Sigmoid colon (tissue), 7 donors: ENCODE results near the gene FUBP1. TPM values are rescaled to one million over a fixed set of nuclear protein-coding genes. Genes with fewer than 3 reads are reported as not detected.

Source experiments
- DNase-seq: peaks from one replicate; pipeline ENCODE4 v3.0.0-alpha.2; 2019
- H3K27ac ChIP-seq, 4 donors: fragments of 200-600 bp; sonication (generic); one replicate each; pipeline ENCODE4 v1.5.1; 2016 to 2019; ENCODE audit warnings: mild to moderate bottlenecking in 1 of 4
- H3K27me3 ChIP-seq, 3 donors: fragments of 200-600 bp; sonication (generic); one replicate each; pipeline ENCODE4 v1.5.1; 2019; ENCODE audit warnings: mild to moderate bottlenecking in 1 of 3
- H3K36me3 ChIP-seq, 4 donors: fragments of 200-600 bp; sonication (generic); one replicate each; pipeline ENCODE4 v1.5.1; 2016 to 2019
- H3K4me1 ChIP-seq, 4 donors: fragments of 200-600 bp; sonication (generic); one replicate each; pipeline ENCODE4 v1.5.1; 2017 to 2019
- H3K4me3 ChIP-seq, 4 donors: fragments of 200-600 bp; sonication (generic); one replicate each; pipeline ENCODE4 v1.5.1; 2017 to 2019; ENCODE audit warnings: mild to moderate bottlenecking in 2 of 4, moderate library complexity in 1 of 4
- H3K9me3 ChIP-seq, 4 donors: fragments of 200-600 bp in 3 of 4; sonication (generic) in 3 of 4; one replicate each; pipeline versions ENCODE4 v1.5.1 to v1.6.1; 2013 to 2019
- EP300 ChIP-seq, 4 donors: sonication (generic); formaldehyde crosslinking; IDR thresholded peaks; one replicate each; pipeline ENCODE4 v1.6.1; 2017; ENCODE audit warnings: antibody characterized with exemption in 4 of 4
- POLR2A ChIP-seq, 2 donors: fragments of 450-650 bp; IDR thresholded peaks; one replicate each; pipeline ENCODE4 v1.6.1; 2016; ENCODE audit warnings: antibody characterized with exemption in 2 of 2, mild to moderate bottlenecking in 2 of 2, moderate library complexity in 2 of 2
- POLR2AphosphoS5 ChIP-seq, 4 donors: sonication (generic); formaldehyde crosslinking; IDR thresholded peaks; one replicate each; pipeline ENCODE4 v1.6.1; 2017; ENCODE audit warnings: antibody characterized with exemption in 4 of 4
- WGBS, 2 donors: extraction: QIAGEN DNeasy Blood & Tissue Kit; methylation state at CpG; one replicate each; pipeline ENCODE4 v1.1.7; 2013; 5-methylcytosine and 5-hydroxymethylcytosine counted together
- intact Hi-C: fragments of 100-400 bp; cut with DNase I; formaldehyde crosslinking; loops from one replicate; pipeline ENCODE4 v1.15.1; 2023
- polyA plus RNA-seq, 3 donors: library from polyadenylated mRNA; stranded (reverse); fragments of 200-250 nt; gene quantifications; one replicate each; pipeline ENCODE4 v1.2.3, GENCODE V29; 2013
- total RNA-seq, 4 donors: library from RNA; depleted of rRNA; stranded (reverse); fragments of >200 nt; gene quantifications; one replicate each; pipeline ENCODE4 v1.1.0, GENCODE V29; 2016
- TF ChIP-seq, protein P1 (sequence below), 4 experiments: fragments of 450-650 bp in 3 of 4; fragments of 200-600 bp in 1 of 4; IDR thresholded peaks; one replicate each; pipeline ENCODE4 v1.5.1; 2016 to 2019; ENCODE audit warnings: antibody characterized with exemption in 4 of 4, mild to moderate bottlenecking in 3 of 4, moderate library complexity in 2 of 4
- donor health status: healthy with polysubstance abuse.
- donor health status: Bipolar disorder and iron deficiency.
- donor health status: healthy.

The FUBP1 gene
- total and polyA plus RNA-seq, 7 donors, result 20.8 to 79.2 (median 60.6) TPM

DNA sequence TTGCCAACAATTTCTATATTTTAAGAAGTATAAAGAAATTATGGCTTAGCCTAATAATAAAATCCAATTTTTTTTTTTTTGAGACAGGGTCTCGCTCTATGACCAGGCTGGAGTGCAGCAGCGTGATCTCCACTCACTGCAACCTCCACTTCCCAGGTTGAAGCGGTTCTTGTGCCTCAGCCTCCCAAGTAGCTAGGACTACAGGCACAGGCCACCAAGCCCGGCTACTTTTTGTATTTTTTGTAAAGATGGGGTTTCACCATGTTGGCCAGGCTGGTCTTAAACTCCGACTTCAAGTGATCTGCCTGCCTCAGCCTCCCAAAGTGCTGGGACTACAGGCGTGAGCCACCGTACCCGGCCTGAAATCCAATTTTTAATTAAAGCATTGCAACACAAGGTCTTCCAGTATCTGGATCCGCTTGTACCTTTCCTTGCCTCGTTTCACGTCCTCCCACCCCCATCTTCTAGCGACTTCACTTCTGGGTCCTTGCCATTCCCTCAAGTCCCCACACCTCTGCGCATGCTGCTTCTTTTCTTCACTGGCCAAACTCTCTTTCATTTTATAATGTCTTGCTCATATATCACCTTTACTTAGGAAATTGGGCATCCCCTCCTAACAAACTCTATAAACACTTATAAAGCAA, 2.3 kb downstream of the FUBP1 start:
- Histone ChIP-seq H3K27me3 (no peaks in the 10 kb centered on the region), H3K4me3 (peak overlapping the region in 3 of 4 donors; percentile 63 to 85 (median 83)), H3K27ac (peak overlapping the region; percentile 91 to 99 (median 97)), H3K36me3 (no peaks in the 10 kb centered on the region), H3K9me3 (no peaks in the 10 kb centered on the region), H3K4me1 (peaks cover 0 to 66% (median 59%) of the 10 kb centered on the region in 4 donors)
- DNase-seq, result no peak
- no peak for TF ChIP-seq POLR2A (IDR thresholded peaks at IDR 0.05)
- TF ChIP-seq, protein P1, sequence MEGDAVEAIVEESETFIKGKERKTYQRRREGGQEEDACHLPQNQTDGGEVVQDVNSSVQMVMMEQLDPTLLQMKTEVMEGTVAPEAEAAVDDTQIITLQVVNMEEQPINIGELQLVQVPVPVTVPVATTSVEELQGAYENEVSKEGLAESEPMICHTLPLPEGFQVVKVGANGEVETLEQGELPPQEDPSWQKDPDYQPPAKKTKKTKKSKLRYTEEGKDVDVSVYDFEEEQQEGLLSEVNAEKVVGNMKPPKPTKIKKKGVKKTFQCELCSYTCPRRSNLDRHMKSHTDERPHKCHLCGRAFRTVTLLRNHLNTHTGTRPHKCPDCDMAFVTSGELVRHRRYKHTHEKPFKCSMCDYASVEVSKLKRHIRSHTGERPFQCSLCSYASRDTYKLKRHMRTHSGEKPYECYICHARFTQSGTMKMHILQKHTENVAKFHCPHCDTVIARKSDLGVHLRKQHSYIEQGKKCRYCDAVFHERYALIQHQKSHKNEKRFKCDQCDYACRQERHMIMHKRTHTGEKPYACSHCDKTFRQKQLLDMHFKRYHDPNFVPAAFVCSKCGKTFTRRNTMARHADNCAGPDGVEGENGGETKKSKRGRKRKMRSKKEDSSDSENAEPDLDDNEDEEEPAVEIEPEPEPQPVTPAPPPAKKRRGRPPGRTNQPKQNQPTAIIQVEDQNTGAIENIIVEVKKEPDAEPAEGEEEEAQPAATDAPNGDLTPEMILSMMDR (IDR thresholded peaks at IDR 0.05), result no peak
- no peak for TF ChIP-seq POLR2AphosphoS5 (IDR thresholded peaks at IDR 0.05)
- no peak for TF ChIP-seq EP300 (IDR thresholded peaks at IDR 0.05)
- intact Hi-C loops, result loop anchor here (5.0 to 10.0 kb wide), 3 partner anchors 142 to 392 kb away; partner anchors contain the start of gene ZZZ3
- WGBS, 2 donors, result 69 to 74% methylated on average over 13 of the region's 13 CpGs

DNA sequence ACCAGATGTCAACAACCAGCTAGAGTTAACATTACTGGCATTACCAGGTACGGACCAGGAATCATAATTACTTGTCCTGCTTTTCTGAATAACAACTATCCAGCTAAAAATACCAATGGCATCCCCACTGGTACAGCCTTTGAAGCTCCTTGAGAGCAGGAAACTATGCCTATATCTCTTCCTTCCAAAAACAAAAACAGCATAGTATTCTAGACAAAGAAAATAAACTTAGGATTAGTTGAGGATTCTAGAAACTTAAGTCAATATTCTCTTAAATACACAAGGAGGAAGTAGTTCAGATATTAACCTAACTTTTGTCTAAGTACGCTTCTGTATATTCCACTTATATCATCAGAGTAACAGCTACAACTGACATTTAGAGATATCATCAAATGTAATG, 3.0 kb downstream of the FUBP1 start:
- no peaks in the 10 kb centered on the region for H3K9me3 ChIP-seq
- no peaks in the 10 kb centered on the region for H3K36me3 ChIP-seq
- WGBS, 2 donors, result 15 to 35% methylated on average over 2 of the region's 2 CpGs
- H3K27me3 ChIP-seq, result no peaks in the 10 kb centered on the region
- peak overlapping the region in 1 of 4 donors; percentile 85 for H3K4me3 ChIP-seq
- peak overlapping the region; percentile 8 to 99 (median 94) for H3K27ac ChIP-seq
- no peak for DNase-seq
- H3K4me1 ChIP-seq, result peaks cover 0 to 62% (median 59%) of the 10 kb centered on the region in 4 donors
- intact Hi-C loops, result loop anchor here (5.0 to 10.0 kb wide), 3 partner anchors 141 to 391 kb away; partner anchors contain the start of gene ZZZ3
- TF ChIP-seq POLR2AphosphoS5 (IDR thresholded peaks at IDR 0.05), result no peak
- TF ChIP-seq POLR2A (IDR thresholded peaks at IDR 0.05), result no peak
- TF ChIP-seq, protein P1 (IDR thresholded peaks at IDR 0.05), result no peak
- no peak for TF ChIP-seq EP300 (IDR thresholded peaks at IDR 0.05)

DNA sequence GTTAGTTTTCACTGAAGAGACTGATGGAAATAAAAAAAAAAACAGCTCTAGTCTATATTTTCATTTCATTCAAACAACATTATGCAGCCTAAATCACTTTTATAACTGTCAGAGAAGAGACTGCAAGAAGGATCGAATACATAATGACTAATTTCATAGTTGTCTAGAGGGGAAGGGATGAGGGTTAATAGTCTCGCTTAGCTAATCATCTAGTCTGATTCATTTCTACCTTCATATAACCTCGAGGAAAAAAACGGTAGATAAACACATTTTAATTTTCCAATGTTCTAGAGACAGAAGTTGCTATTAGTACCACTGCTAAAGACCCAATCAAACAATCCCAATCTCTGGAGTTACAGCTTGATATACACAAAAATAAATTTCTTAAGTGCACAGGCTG, 3.5 kb downstream of the FUBP1 start:
- H3K4me1 ChIP-seq, result peaks cover 0 to 61% (median 60%) of the 10 kb centered on the region in 4 donors
- H3K36me3 ChIP-seq, result no peaks in the 10 kb centered on the region
- H3K27ac ChIP-seq, result peak overlapping the region in 3 of 4 donors; percentile 8 to 99 (median 91)
- intact Hi-C loops, result loop anchor here (5.0 to 10.0 kb wide), 3 partner anchors 141 to 391 kb away; partner anchors contain the start of gene ZZZ3
- H3K9me3 ChIP-seq, result no peaks in the 10 kb centered on the region
- TF ChIP-seq, protein P1 (IDR thresholded peaks at IDR 0.05), result no peak
- no peak for TF ChIP-seq POLR2AphosphoS5 (IDR thresholded peaks at IDR 0.05)
- TF ChIP-seq POLR2A (IDR thresholded peaks at IDR 0.05), result no peak
- no peak for TF ChIP-seq EP300 (IDR thresholded peaks at IDR 0.05)
- 19 to 38% methylated on average over 4 of the region's 4 CpGs for WGBS, 2 donors
- DNase-seq, result no peak
- H3K4me3 ChIP-seq, result peak overlapping the region in 1 of 4 donors; percentile 85
- H3K27me3 ChIP-seq, result no peaks in the 10 kb centered on the region

DNA sequence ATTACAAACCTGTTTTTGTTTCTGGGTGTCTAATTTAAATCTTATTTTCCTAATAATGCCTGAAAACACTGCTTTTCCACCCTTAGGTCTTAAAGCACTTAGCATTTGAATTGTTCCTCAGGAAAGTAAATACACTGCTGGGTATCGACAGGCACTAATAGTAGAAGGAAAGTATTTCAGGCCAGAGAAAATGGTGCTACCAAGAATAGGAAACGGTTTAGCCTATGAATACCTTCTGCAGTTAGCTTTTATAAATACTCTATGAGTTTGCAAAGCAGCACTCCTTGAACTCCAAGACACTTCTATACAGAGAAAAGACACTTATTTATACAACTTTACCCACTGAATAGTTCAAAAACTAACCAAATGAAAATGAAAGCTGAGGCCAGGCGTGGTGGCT, 6.8 kb downstream of the FUBP1 start:
- WGBS, 2 donors, result 85 to 88% methylated on average over 3 of the region's 3 CpGs
- H3K4me3 ChIP-seq, result no peak overlapping the region

More for the DNA sequence above, 6.8 kb downstream of the FUBP1 start:
- DNase-seq, result no peak
- Histone ChIP-seq H3K27me3 (no peaks in the 10 kb centered on the region), H3K4me1 (peaks cover 0 to 76% (median 69%) of the 10 kb centered on the region in 4 donors), H3K27ac (no peak overlapping the region), H3K36me3 (peaks cover 0 to 25% (median 13%) of the 10 kb centered on the region in 4 donors), H3K9me3 (no peaks in the 10 kb centered on the region)
- intact Hi-C loops, result loop anchor here (10.0 kb wide), 2 partner anchors 137 to 387 kb away; no protein-coding TSS in a partner anchor
- TF ChIP-seq POLR2AphosphoS5 (IDR thresholded peaks at IDR 0.05) (no peak), POLR2A (IDR thresholded peaks at IDR 0.05) (no peak), EP300 (IDR thresholded peaks at IDR 0.05) (no peak)
- TF ChIP-seq, protein P1 (IDR thresholded peaks at IDR 0.05), result no peak
